NCI-H748 (cell line): ENCODE data around the gene DRD2.

Experiments
- DNase-seq: peaks from one replicate; lab custom pipeline; 2025; ENCODE audit not compliant: unreplicated experiment; lab: John Stamatoyannopoulos, UW

The DRD2 gene

DNA sequence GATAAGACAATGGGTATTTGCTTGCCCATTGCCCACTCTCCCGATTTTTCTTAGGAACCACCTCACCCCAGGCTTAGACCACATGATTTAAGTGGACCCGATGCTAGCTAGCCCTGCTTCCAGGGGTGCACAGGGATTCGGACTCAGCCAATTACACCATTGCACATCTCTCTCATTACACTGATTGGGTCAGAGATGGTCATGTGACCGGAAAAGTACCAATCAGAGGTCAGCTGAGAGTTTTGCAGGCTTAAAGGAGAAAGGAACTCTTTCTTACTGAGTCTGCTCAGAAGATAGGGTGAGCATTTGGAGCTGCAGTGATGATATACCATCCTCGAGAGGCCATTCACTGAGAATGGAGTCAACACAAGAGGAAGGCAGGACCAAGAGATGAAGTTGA is 99.8 kb downstream of the DRD2 start:
- no peak for DNase-seq

GRCh38 chr11:113373981-113374560 is 101.1 kb downstream of the DRD2 start:
- DNase-seq: no peak

GRCh38 chr11:113373306-113373705 is 101.9 kb downstream of the DRD2 start:
- DNase-seq: no peak

DNA sequence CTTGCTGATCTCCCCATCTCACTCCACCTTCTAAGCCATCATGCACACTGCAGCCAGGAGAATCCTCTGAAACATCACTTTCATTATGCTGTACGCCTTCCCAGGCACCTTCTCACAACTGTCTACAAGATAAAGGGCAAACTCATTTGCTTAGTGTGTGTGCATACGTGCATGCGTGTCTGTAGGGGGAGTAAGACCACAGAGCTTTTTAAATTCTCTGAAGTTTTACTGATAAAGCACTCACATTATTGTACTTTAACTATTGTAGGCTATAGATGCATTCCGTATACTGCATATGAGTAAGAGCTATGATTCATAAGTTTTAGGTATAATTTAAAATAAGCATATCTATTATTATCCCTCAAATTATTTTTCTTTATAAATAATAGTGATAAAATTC is 102.9 kb downstream of the DRD2 start:
- no peak for DNase-seq

DNA sequence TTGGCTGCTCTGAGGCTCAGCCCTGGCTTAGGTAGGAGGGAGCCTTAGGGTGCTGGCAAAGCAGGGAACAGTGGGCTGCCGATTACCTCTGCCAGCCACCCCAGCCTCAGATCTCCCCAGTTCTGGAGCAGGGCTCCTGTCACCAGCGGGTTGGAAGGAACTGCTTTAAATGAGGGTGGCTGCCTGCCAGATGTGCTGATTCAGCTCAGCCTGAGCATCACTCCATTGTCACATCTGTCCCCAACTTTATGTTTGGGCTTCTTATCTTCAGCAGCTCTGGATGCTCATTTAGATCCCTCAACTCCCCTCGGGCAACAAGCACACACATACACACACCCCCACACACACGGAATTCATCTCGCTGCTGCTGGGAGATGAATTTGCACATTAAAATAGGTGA is 104.6 kb downstream of the DRD2 start:
- DNase-seq: no peak

GRCh38 chr11:113369411-113369810 is 105.8 kb downstream of the DRD2 start:
- DNase-seq: no peak

DNA sequence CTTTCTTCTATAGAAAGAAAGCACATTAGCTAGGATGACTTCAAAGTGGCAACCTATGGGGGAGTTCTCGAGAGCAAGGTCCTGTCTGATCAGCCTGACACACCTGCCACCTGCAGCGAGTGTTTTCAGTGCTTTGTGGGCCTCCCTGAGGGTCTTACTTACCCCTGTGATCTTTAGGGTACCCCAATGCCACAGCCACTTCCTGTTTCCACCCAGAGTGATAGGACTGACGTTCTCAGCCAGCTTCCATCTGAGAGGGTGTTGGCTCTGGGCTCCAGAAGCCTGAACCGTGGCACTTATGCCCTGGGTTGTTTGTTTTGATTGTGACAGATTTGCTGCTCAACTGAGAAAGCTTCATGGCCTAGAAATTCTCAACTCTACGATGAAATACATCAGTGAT is 109.3 kb downstream of the DRD2 start:
- DNase-seq: no peak

GRCh38 chr11:113363996-113364641 is 111.1 kb downstream of the DRD2 start:
- DNase-seq: no peak

DNA sequence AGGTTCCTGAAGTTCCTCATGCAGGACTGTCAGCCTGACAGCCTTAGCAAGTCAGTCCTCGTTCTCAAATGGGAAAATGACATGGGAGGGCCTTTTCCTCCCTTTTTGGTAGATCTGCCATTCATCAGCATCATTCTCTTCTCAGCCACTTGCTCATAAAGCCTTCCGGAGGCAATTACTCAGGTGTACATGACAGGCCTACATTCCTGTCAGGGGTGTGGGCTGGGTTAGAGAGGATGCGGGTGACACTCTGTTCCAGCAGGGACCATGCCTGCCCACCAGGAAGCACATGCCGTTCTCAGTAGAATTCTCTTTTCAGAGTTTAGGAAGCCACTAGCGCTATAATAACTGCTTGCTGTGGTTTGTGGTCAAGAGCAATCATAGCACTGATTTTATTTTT is 111.8 kb downstream of the DRD2 start:
- no peak for DNase-seq
